ENCODE data around the gene PIEZO2. TPM values are rescaled to one million over a fixed set of nuclear protein-coding genes. Genes with fewer than 3 reads are reported as not detected.

PIEZO2 gene
- total and polyA plus RNA-seq, 2 donors (not counting 1 experiment from before 2014, with no cell fraction given), result not detected

GRCh38 chr18:11020161-11020853 is 129.1 kb downstream of the PIEZO2 start:
- no peaks in the 10 kb centered on the region for H4K20me1 ChIP-seq (ENCODE audit: control insufficient read depth, insufficient read depth, low read length, poor library complexity, severe bottlenecking)
- no peak overlapping the region for H2AFZ ChIP-seq (ENCODE audit: insufficient read depth, low read depth, low read length, poor library complexity, severe bottlenecking)
- ChIA-PET POLR2A (no interaction called here), CTCF (no interaction called here)
- H3K79me2 ChIP-seq (ENCODE audit: control insufficient read depth, insufficient read depth, low read length), result no peaks in the 10 kb centered on the region
- Mint-ChIP-seq H3K27ac (no peak overlapping the region), H3K4me1 (no peaks in the 10 kb centered on the region), H3K27me3 (no peaks in the 10 kb centered on the region), H3K4me3 (no peak overlapping the region), H3K9me3 (ENCODE audit: insufficient read depth) (no peaks in the 10 kb centered on the region)
- H3K4me3 ChIP-seq (ENCODE audit: control extremely low read depth in 1 of 5, extremely low read depth in 1 of 5, insufficient read depth in 1 of 5, low read depth in 2 of 5, low read length in 4 of 5), result no peak overlapping the region
- no peak overlapping the region for H3K4me2 ChIP-seq (replicated peaks; ENCODE audit: low read depth, low read length, poor library complexity, severe bottlenecking)
- H3K4me1 ChIP-seq (ENCODE audit: control insufficient read depth in 2 of 2, insufficient read depth in 2 of 2, low read length in 2 of 2), result no peaks in the 10 kb centered on the region
- H3K36me3 ChIP-seq (replicated peaks in 1 of 2; ENCODE audit: control extremely low read depth in 1 of 2, control insufficient read depth in 1 of 2, extremely low read depth in 1 of 2, insufficient read depth in 2 of 2, low read length in 1 of 2), result no peaks in the 10 kb centered on the region
- intact Hi-C loops (cut with micrococcal nuclease), result no loop called here
- H3K9ac ChIP-seq (ENCODE audit: low read length), result no peak overlapping the region
- no peaks in the 10 kb centered on the region for H3K27me3 ChIP-seq (replicated peaks in 1 of 4; ENCODE audit: control extremely low read depth in 1 of 4, control insufficient read depth in 3 of 4, insufficient read depth in 4 of 4, low read length in 3 of 4)
- DNase-seq (no peak), ATAC-seq (ENCODE audit: low read depth) (no peak)
- no CpG with 5 or more reads among the region's 2 CpGs for WGBS (ENCODE audit: insufficient coverage)
- TF ChIP-seq EZH2 (IDR thresholded peaks at IDR 0.05; ENCODE audit: borderline replicate concordance, insufficient read depth, low read depth, low read length, poor library complexity, severe bottlenecking) (no peak), CTCF (IDR thresholded peaks at IDR 0.05) (no peak)
- H3K9me3 ChIP-seq (ENCODE audit: control extremely low read depth in 1 of 3, control insufficient read depth in 2 of 3, insufficient read depth in 1 of 3, low read length in 2 of 3), result no peaks in the 10 kb centered on the region
- no peak overlapping the region for H3K27ac ChIP-seq (ENCODE audit: low read length in 2 of 2)

GRCh38 chr18:11019295-11020105 is 129.9 kb downstream of the PIEZO2 start:
- Histone ChIP-seq H2AFZ (ENCODE audit: insufficient read depth, low read depth, low read length, poor library complexity, severe bottlenecking) (no peak overlapping the region), H3K9ac (ENCODE audit: low read length) (no peak overlapping the region), H3K4me3 (ENCODE audit: control extremely low read depth in 1 of 5, extremely low read depth in 1 of 5, insufficient read depth in 1 of 5, low read depth in 2 of 5, low read length in 4 of 5) (no peak overlapping the region), H3K4me2 (replicated peaks; ENCODE audit: low read depth, low read length, poor library complexity, severe bottlenecking) (no peak overlapping the region), H4K20me1 (ENCODE audit: control insufficient read depth, insufficient read depth, low read length, poor library complexity, severe bottlenecking) (no peaks in the 10 kb centered on the region), H3K27me3 (replicated peaks in 1 of 4; ENCODE audit: control extremely low read depth in 1 of 4, control insufficient read depth in 3 of 4, insufficient read depth in 4 of 4, low read length in 3 of 4) (no peaks in the 10 kb centered on the region), H3K27ac (ENCODE audit: low read length in 2 of 2) (no peak overlapping the region), H3K79me2 (ENCODE audit: control insufficient read depth, insufficient read depth, low read length) (no peaks in the 10 kb centered on the region), H3K9me3 (ENCODE audit: control extremely low read depth in 1 of 3, control insufficient read depth in 2 of 3, insufficient read depth in 1 of 3, low read length in 2 of 3) (no peaks in the 10 kb centered on the region), H3K36me3 (replicated peaks in 1 of 2; ENCODE audit: control extremely low read depth in 1 of 2, control insufficient read depth in 1 of 2, extremely low read depth in 1 of 2, insufficient read depth in 2 of 2, low read length in 1 of 2) (no peaks in the 10 kb centered on the region), H3K4me1 (ENCODE audit: control insufficient read depth in 2 of 2, insufficient read depth in 2 of 2, low read length in 2 of 2) (no peaks in the 10 kb centered on the region)
- H3K4me1 Mint-ChIP-seq, result no peaks in the 10 kb centered on the region
- intact Hi-C loops (cut with micrococcal nuclease), result no loop called here
- no peaks in the 10 kb centered on the region for H3K27me3 Mint-ChIP-seq
- no peaks in the 10 kb centered on the region for H3K9me3 Mint-ChIP-seq (ENCODE audit: insufficient read depth)
- no CpG with 5 or more reads among the region's 2 CpGs for WGBS (ENCODE audit: insufficient coverage)
- DNase-seq, result no peak
- no peak for ATAC-seq (ENCODE audit: low read depth)
- H3K27ac Mint-ChIP-seq, result no peak overlapping the region
- H3K4me3 Mint-ChIP-seq, result no peak overlapping the region
- TF ChIP-seq CTCF (IDR thresholded peaks at IDR 0.05) (no peak), EZH2 (IDR thresholded peaks at IDR 0.05; ENCODE audit: borderline replicate concordance, insufficient read depth, low read depth, low read length, poor library complexity, severe bottlenecking) (no peak)
- ChIA-PET POLR2A (no interaction called here), CTCF (no interaction called here)

Data from B cell (primary cell).